ENCODE measurements around the gene ACSF3. TPM values are rescaled to one million over a fixed set of nuclear protein-coding genes. Genes with fewer than 3 reads are reported as not detected.

The ACSF3 gene
- total RNA-seq, 1 experiment from 2014 or later: 30.8 TPM

DNA sequence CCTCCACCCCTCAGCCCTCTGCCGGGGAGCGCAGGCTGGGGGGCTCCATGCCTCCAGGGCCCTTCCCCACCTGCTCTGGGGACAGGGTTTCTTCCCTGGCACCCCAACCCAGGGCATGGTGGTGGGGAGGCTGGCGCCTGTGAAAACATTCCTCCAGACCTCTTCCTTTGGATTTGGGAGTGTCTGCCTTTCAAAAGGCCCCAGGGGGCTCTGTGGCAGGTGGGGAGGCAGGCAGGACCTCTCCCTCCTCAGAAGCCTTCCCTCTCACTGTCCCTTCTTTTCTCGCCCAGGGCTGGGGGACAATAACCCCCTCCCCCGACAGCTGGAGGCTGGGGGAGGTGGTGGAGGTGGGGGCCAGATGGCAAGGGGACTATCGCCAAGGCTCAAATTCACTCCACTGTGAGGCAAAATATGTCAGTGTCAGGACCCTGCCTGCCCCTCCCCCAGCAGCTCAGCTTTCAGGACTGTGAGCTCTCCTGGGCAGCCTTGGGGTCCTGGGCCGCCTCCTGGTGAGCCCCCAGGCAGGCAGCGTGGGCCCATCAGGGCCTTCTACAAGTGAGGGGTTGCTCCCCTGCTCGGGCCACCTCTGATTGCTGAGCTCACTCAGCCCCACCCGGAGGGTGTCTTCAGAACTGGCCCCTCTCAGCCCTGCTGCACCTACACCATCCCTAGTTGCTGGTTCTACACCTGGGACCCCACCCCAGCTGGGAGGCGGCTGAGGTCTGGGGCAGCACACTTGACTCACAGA is 79.7 kb downstream of the ACSF3 start:
- ATAC-seq (no peak), DNase-seq (ENCODE audit: low read depth, low spot score) (no peak)
- POLR2A ChIA-PET: no interaction called here
- intact Hi-C loops (cut with micrococcal nuclease; ENCODE audit: unreplicated experiment): no loop called here
- Histone ChIP-seq H3K4me1 (ENCODE audit: control insufficient read depth, insufficient read depth, low read length) (peaks cover 6% of the 10 kb centered on the region; the same call in 1 of the 2 replicates), H3K9me3 (ENCODE audit: control insufficient read depth, insufficient read depth, low read depth, low read length) (no peaks in the 10 kb centered on the region), H3K27ac (ENCODE audit: low read length) (no peak overlapping the region), H3K4me3 (ENCODE audit: low read depth in 2 of 2, low read length in 2 of 2) (no peak overlapping the region), H3K27me3 (ENCODE audit: control insufficient read depth, insufficient read depth, low read length) (no peaks in the 10 kb centered on the region), H3K36me3 (ENCODE audit: control insufficient read depth, insufficient read depth, low read length) (no peaks in the 10 kb centered on the region)
- BruUV-seq (replicated peaks): no TSS peak
- in situ Hi-C loops (cut with HindIII; ENCODE audit: low pct_unique_long_range_greater_than_20kb, low sequenced_read_pairs): no loop called here
- CTCF ChIA-PET: no interaction called here
- TF ChIP-seq POLR2AphosphoS5 (IDR thresholded peaks at IDR 0.05; ENCODE audit: low read depth, low read length) (no peak), TCF7L2 (IDR thresholded peaks at IDR 0.05; ENCODE audit: low read depth, low read length) (no peak), SIN3A (IDR thresholded peaks at IDR 0.05; ENCODE audit: borderline replicate concordance, insufficient read depth, low read depth, low read length) (no peak)
- TF ChIP-seq, protein P1, sequence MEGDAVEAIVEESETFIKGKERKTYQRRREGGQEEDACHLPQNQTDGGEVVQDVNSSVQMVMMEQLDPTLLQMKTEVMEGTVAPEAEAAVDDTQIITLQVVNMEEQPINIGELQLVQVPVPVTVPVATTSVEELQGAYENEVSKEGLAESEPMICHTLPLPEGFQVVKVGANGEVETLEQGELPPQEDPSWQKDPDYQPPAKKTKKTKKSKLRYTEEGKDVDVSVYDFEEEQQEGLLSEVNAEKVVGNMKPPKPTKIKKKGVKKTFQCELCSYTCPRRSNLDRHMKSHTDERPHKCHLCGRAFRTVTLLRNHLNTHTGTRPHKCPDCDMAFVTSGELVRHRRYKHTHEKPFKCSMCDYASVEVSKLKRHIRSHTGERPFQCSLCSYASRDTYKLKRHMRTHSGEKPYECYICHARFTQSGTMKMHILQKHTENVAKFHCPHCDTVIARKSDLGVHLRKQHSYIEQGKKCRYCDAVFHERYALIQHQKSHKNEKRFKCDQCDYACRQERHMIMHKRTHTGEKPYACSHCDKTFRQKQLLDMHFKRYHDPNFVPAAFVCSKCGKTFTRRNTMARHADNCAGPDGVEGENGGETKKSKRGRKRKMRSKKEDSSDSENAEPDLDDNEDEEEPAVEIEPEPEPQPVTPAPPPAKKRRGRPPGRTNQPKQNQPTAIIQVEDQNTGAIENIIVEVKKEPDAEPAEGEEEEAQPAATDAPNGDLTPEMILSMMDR (IDR thresholded peaks at IDR 0.05): no peak
- TF ChIP-seq, protein P2, sequence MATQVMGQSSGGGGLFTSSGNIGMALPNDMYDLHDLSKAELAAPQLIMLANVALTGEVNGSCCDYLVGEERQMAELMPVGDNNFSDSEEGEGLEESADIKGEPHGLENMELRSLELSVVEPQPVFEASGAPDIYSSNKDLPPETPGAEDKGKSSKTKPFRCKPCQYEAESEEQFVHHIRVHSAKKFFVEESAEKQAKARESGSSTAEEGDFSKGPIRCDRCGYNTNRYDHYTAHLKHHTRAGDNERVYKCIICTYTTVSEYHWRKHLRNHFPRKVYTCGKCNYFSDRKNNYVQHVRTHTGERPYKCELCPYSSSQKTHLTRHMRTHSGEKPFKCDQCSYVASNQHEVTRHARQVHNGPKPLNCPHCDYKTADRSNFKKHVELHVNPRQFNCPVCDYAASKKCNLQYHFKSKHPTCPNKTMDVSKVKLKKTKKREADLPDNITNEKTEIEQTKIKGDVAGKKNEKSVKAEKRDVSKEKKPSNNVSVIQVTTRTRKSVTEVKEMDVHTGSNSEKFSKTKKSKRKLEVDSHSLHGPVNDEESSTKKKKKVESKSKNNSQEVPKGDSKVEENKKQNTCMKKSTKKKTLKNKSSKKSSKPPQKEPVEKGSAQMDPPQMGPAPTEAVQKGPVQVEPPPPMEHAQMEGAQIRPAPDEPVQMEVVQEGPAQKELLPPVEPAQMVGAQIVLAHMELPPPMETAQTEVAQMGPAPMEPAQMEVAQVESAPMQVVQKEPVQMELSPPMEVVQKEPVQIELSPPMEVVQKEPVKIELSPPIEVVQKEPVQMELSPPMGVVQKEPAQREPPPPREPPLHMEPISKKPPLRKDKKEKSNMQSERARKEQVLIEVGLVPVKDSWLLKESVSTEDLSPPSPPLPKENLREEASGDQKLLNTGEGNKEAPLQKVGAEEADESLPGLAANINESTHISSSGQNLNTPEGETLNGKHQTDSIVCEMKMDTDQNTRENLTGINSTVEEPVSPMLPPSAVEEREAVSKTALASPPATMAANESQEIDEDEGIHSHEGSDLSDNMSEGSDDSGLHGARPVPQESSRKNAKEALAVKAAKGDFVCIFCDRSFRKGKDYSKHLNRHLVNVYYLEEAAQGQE (IDR thresholded peaks at IDR 0.05; ENCODE audit: insufficient read depth in 1 of 2, low read depth in 2 of 2, low read length in 1 of 2): no peak

DNA sequence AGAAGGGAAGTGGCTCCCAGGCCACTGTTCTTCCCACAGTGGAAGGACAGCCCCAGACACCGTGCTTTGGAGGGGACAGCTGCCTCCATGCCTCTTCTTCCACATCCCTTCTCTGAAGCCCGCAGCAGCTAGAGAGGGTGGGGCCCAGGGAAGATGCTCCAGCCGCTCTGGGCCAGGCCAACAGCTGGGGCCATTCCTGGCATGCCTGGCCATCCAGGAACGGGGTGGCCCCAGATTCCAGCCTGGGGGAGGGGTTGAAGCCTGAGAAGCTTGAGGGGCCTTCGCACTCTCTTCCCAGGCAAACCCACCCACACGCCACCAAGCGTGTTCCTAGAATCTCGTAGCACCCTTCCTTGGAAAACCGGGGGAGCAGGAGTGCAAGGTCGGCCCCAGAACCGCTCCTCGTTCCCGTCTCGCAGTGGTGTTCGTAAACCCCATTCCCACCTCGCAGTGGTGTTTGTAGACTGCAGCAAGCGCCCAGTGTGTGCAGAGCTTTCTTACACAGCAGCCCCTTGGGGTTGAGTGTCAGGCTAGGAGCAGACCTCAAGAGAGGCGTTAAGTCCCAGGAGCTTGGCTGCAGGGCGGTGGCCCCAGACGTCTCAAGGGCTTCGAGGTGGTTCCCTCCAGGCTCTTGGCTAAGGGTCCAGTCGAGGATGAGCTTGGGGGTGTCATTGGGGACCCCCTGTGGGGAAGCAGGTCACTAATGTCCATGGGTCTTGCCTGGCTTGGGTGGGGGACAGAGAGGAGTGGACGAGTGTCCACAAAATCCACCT is 80.6 kb downstream of the ACSF3 start:
- POLR2A ChIA-PET: no interaction called here
- no peak for DNase-seq (ENCODE audit: low read depth, low spot score)
- no peak for ATAC-seq
- in situ Hi-C loops (cut with HindIII; ENCODE audit: low pct_unique_long_range_greater_than_20kb, low sequenced_read_pairs) (no loop called here), intact Hi-C loops (cut with micrococcal nuclease; ENCODE audit: unreplicated experiment) (no loop called here)
- no peak for TF ChIP-seq SIN3A (IDR thresholded peaks at IDR 0.05; ENCODE audit: borderline replicate concordance, insufficient read depth, low read depth, low read length)
- no peak for TF ChIP-seq TCF7L2 (IDR thresholded peaks at IDR 0.05; ENCODE audit: low read depth, low read length)
- TF ChIP-seq, protein P2 (IDR thresholded peaks at IDR 0.05; ENCODE audit: insufficient read depth in 1 of 2, low read depth in 2 of 2, low read length in 1 of 2): no peak
- no peak for TF ChIP-seq POLR2AphosphoS5 (IDR thresholded peaks at IDR 0.05; ENCODE audit: low read depth, low read length)
- TF ChIP-seq, protein P1 (IDR thresholded peaks at IDR 0.05): no peak
- no peaks in the 10 kb centered on the region for H3K9me3 ChIP-seq (ENCODE audit: control insufficient read depth, insufficient read depth, low read depth, low read length)
- no peaks in the 10 kb centered on the region for H3K27me3 ChIP-seq (ENCODE audit: control insufficient read depth, insufficient read depth, low read length)
- no TSS peak for BruUV-seq (replicated peaks)
- no peak overlapping the region for H3K27ac ChIP-seq (ENCODE audit: low read length)
- no peak overlapping the region for H3K4me3 ChIP-seq (ENCODE audit: low read depth in 2 of 2, low read length in 2 of 2)
- CTCF ChIA-PET: no interaction called here
- peaks cover 2% of the 10 kb centered on the region; the same call in 1 of the 2 replicates for H3K4me1 ChIP-seq (ENCODE audit: control insufficient read depth, insufficient read depth, low read length)
- no peaks in the 10 kb centered on the region for H3K36me3 ChIP-seq (ENCODE audit: control insufficient read depth, insufficient read depth, low read length)

Measured in Panc1 (cell line).